A549 (cell line): Measurements from ENCODE around the gene AKAP6. TPM values are rescaled to one million over a fixed set of nuclear protein-coding genes. Genes with fewer than 3 reads are reported as not detected.

ENCODE experiments used
- ATAC-seq, 2 experiments: fragments of 200-7000 bp in 1 of 2; fragments of >200 bp in 1 of 2; cut with Nextera tagmentation in 1 of 2; cut with Tn5 transposase in 1 of 2; 3 replicates each; pipeline versions ENCODE4 v1.8.0 to v1.9.1; 2018 to 2020; ENCODE audit warnings: mild to moderate bottlenecking in 1 of 2, moderate library complexity in 1 of 2
- CTCF ChIA-PET: fragments of 300-600 bp; sonication (Branson Sonifier 250); formaldehyde crosslinking; extraction: SDS; loops from one replicate; lab custom pipeline; 2021; ENCODE audit warnings: antibody characterized with exemption, inconsistent platforms; lab: Yijun Ruan, JAX
- POLR2A ChIA-PET: fragments of 350-600 bp; formaldehyde crosslinking; extraction: SDS; loops from one replicate; lab custom pipeline; 2021; ENCODE audit warnings: antibody characterized with exemption, inconsistent platforms; lab: Yijun Ruan, JAX
- DNase-seq, 2 experiments: peaks; one replicate each; pipeline versions ENCODE4 v3.0.0 to v3.0.0-alpha.2; 2011 to 2016; ENCODE audit warnings: low read depth in 1 of 2, low spot score in 1 of 2
- FAIRE-seq: peaks from 2 replicates; lab custom pipeline; 2011; peaks lifted over from hg19 to GRCh38; lab: Jason Lieb, UNC
- H3K27ac ChIP-seq, 2 experiments: fragments of >200 bp; sonication (Bioruptor Twin); formaldehyde crosslinking; 3 replicates each; pipeline ENCODE4 v1.5.1; 2016 to 2017
- H3K4me1 ChIP-seq: fragments of >200 bp; sonication (Bioruptor Twin); formaldehyde crosslinking; 3 replicates; pipeline ENCODE4 v1.6.1; 2016
- H3K4me2 ChIP-seq: fragments of >200 bp; sonication (Bioruptor Twin); formaldehyde crosslinking; 3 replicates; pipeline ENCODE4 v1.6.1; 2016
- H3K4me3 ChIP-seq: fragments of >200 bp; sonication (Bioruptor Twin); formaldehyde crosslinking; 3 replicates; pipeline ENCODE4 v1.5.1; 2016
- H3K9me3 ChIP-seq: fragments of >200 bp; sonication (Bioruptor Twin); formaldehyde crosslinking; 3 replicates; pipeline ENCODE4 v1.6.1; 2016
- ATOH8 ChIP-seq: fragments of 250-450 bp; sonication (Bioruptor Pico); IDR thresholded peaks from 2 replicates; pipeline ENCODE4 v1.5.0; 2020; ENCODE audit warnings: low read depth, mild to moderate bottlenecking, moderate library complexity
- BHLHE40 ChIP-seq: IDR thresholded peaks from 2 replicates; pipeline ENCODE4 v1.6.1; 2012; ENCODE audit warnings: low read depth, low read length, inconsistent platforms
- CEBPB ChIP-seq, 2 experiments: fragments of >200 bp in 1 of 2; sonication (Bioruptor Twin) in 1 of 2; formaldehyde crosslinking in 1 of 2; IDR thresholded peaks; 2 replicates each; pipeline ENCODE4 v1.6.1; 2012 to 2016
- CTCF ChIP-seq: fragments of >200 bp; sonication (Bioruptor Twin); formaldehyde crosslinking; IDR thresholded peaks from 3 replicates; pipeline ENCODE4 v1.5.1; 2016
- E2F6 ChIP-seq: IDR thresholded peaks from 2 replicates; pipeline ENCODE4 v1.6.1; 2012; ENCODE audit warnings: low read depth, borderline replicate concordance
- EHMT2 ChIP-seq: fragments of 200-600 bp; sonication (generic); IDR thresholded peaks from 2 replicates; pipeline ENCODE4 v1.6.1; 2016; ENCODE audit warnings: antibody characterized with exemption, low read depth, mild to moderate bottlenecking, moderate library complexity
- ESRRA ChIP-seq: fragments of 150-350 bp; IDR thresholded peaks from 2 replicates; pipeline ENCODE4 v1.6.1; 2014; ENCODE audit warnings: mild to moderate bottlenecking, low read length, borderline replicate concordance
- HEYL ChIP-seq: fragments of 250-450 bp; sonication (Bioruptor Pico); IDR thresholded peaks from 2 replicates; pipeline ENCODE4 v1.8.0; 2021; ENCODE audit warnings: mild to moderate bottlenecking, moderate library complexity
- HOXA7 ChIP-seq: fragments of 250-450 bp; sonication (Bioruptor Pico); IDR thresholded peaks from 2 replicates; pipeline ENCODE4 v1.5.0; 2020; ENCODE audit warnings: mild to moderate bottlenecking, moderate library complexity
- HOXB5 ChIP-seq: fragments of 250-450 bp; sonication (Bioruptor Pico); IDR thresholded peaks from 2 replicates; pipeline ENCODE4 v1.5.0; 2020; ENCODE audit warnings: mild to moderate bottlenecking, moderate library complexity
- JUN ChIP-seq, 2 experiments: fragments of >200 bp; sonication (Bioruptor Twin); formaldehyde crosslinking; IDR thresholded peaks; 2 replicates in 1 of 2; 3 replicates in 1 of 2; pipeline ENCODE4 v1.6.1; 2016 to 2017
- JUNB ChIP-seq: fragments of >200 bp; sonication (Bioruptor Twin); formaldehyde crosslinking; IDR thresholded peaks from 2 replicates; pipeline ENCODE4 v1.6.1; 2016
- KDM1A ChIP-seq: fragments of 200-600 bp; sonication (generic); IDR thresholded peaks from 2 replicates; pipeline ENCODE4 v1.6.1; 2016; ENCODE audit warnings: low read depth, mild to moderate bottlenecking
- MAFK ChIP-seq: fragments of 450-650 bp; IDR thresholded peaks from 2 replicates; pipeline ENCODE4 v1.6.1; 2014; ENCODE audit not compliant: partially characterized antibody
- MYC ChIP-seq: IDR thresholded peaks from 2 replicates; pipeline ENCODE4 v1.6.1; 2012; ENCODE audit warnings: mild to moderate bottlenecking, inconsistent platforms, low read length, improper control_type of control experiment, borderline replicate concordance
- NR3C1 ChIP-seq: fragments of >200 bp; sonication (Bioruptor Twin); formaldehyde crosslinking; IDR thresholded peaks from 3 replicates; pipeline ENCODE4 v1.6.1; 2017
- POLR2AphosphoS2 ChIP-seq: conservative IDR thresholded peaks from 2 replicates; pipeline ENCODE4 v1.6.1; 2012; ENCODE audit warnings: low read length, improper control_type of control experiment, inconsistent platforms
- RCOR1 ChIP-seq: fragments of 150-350 bp; IDR thresholded peaks from 2 replicates; pipeline ENCODE4 v1.6.1; 2014; ENCODE audit warnings: antibody characterized with exemption, low read length, low read depth
- RFX5 ChIP-seq: fragments of 450-650 bp; IDR thresholded peaks from 2 replicates; pipeline ENCODE4 v1.7.1; 2014; ENCODE audit warnings: antibody characterized with exemption, mild to moderate bottlenecking, moderate library complexity
- SMC3 ChIP-seq: fragments of >200 bp; sonication (Bioruptor Twin); formaldehyde crosslinking; IDR thresholded peaks from 3 replicates; pipeline ENCODE4 v1.6.1; 2018; ENCODE audit warnings: inconsistent platforms
- SREBF2 ChIP-seq: fragments of 450-650 bp; IDR thresholded peaks from 2 replicates; pipeline ENCODE4 v1.6.1; 2014; ENCODE audit warnings: mild to moderate bottlenecking, moderate library complexity
- TP53 ChIP-seq: fragments of 250-450 bp; sonication (Bioruptor Pico); IDR thresholded peaks from 2 replicates; pipeline ENCODE4 v1.5.0; 2021; ENCODE audit warnings: mild to moderate bottlenecking, moderate library complexity
- USF2 ChIP-seq: fragments of 450-650 bp; IDR thresholded peaks from 2 replicates; pipeline ENCODE4 v1.6.1; 2014; ENCODE audit warnings: antibody characterized with exemption
- ZFP36 ChIP-seq: fragments of 450-650 bp; IDR thresholded peaks from 2 replicates; pipeline ENCODE4 v1.6.1; 2014; ENCODE audit warnings: borderline replicate concordance; ENCODE audit not compliant: partially characterized antibody
- WGBS: methylation state at CpG from one replicate; pipeline ENCODE4 v1.1.6; 2017; ENCODE audit errors: missing lambda C conversion rate; 5-methylcytosine and 5-hydroxymethylcytosine counted together
- polyA plus RNA-seq, 4 experiments: library from polyadenylated mRNA; depleted of rRNA in 3 of 4; stranded (reverse); fragments of >200 nt; fragmentation: RNase III in 1 of 4; extraction: RNeasy Plus Mini Kit Qiagen cat#74134 plus additional on column Dnase treatment in 1 of 4; gene quantifications; 2 replicates in 3 of 4; 3 replicates in 1 of 4; pipeline ENCODE4 v1.2.3, GENCODE V29; 2011 to 2017
- TF ChIP-seq, protein P1 (sequence below): fragments of 150-350 bp; IDR thresholded peaks from 2 replicates; pipeline ENCODE4 v1.6.1; 2014; ENCODE audit warnings: low read depth, mild to moderate bottlenecking, low read length
- TF ChIP-seq, protein P2 (sequence below): fragments of 200-600 bp; sonication (generic); IDR thresholded peaks from 2 replicates; pipeline ENCODE4 v1.6.1; 2016; ENCODE audit warnings: antibody characterized with exemption, mild to moderate bottlenecking, moderate library complexity

Gene AKAP6
- polyA plus RNA-seq, 2 of the 4 experiments (the other 2 are of a cell fraction), result 0.27 to 1.9 TPM

DNA sequence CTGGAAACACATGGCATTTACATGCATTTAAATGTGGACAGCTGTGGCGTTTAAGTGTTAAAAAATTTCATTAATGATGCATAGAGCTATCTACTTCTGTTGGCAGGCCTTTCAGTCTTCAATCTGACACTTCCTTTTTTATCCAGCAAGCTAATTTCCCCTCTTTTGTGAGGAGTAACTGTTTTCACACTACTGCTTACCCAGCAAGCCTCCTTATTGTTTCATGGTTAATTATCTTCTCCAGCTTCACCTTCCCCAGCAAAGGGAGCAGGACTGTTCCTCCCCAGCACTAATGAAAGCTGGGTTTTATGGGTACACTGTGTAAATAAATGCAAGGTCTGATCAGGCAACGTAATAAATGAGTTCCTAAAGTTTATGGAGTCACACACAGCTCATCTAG is 480.2 kb downstream of the AKAP6 start:
- ATAC-seq, result no peak

DNA sequence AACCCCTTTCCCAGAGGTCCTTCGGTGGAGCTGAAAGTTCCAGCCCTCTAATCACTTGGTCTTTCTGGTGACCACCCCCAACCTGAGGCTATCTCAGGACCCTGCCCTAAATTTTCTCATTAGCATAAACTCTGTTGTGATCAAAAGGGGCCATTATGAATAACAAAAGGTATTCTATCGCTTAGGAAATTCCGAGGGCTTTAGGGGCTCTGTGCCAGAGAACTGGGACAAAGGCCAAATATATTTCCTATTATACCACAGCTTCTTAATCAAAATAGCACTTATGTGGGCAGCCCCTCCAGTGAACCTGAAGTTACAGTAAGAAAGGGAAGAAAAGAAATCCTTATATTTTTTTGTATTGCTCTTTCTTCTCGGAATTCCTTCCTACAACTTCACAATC is 484.3 kb downstream of the AKAP6 start:
- POLR2A ChIA-PET, result no interaction called here
- 24% methylated on average over 3 of the region's 4 CpGs for WGBS
- H3K4me3 ChIP-seq, result no peak overlapping the region
- CTCF ChIA-PET, result no interaction called here
- FAIRE-seq, result no peak
- no peaks in the 10 kb centered on the region for H3K4me1 ChIP-seq
- H3K4me2 ChIP-seq, result no peak overlapping the region
- no peak for ATAC-seq
- H3K9me3 ChIP-seq, result no peaks in the 10 kb centered on the region
- DNase-seq, result no peak
- no peak overlapping the region for H3K27ac ChIP-seq
- TF ChIP-seq POLR2AphosphoS2 (no peak), E2F6 (no peak), SMC3 (no peak), CEBPB (IDR thresholded peaks at IDR 0.05) (no peak), EHMT2 (no peak), MYC (no peak), NR3C1 (no peak), TP53 (CRISPR knock-in tag) (no peak), JUNB (no peak), KDM1A (no peak), ESRRA (no peak), RCOR1 (no peak)

More for the DNA sequence above, 480.2 kb downstream of the AKAP6 start:
- TF ChIP-seq HEYL (CRISPR knock-in tag) (no peak), SMC3 (no peak), BHLHE40 (no peak), POLR2AphosphoS2 (no peak), SREBF2 (no peak), TP53 (CRISPR knock-in tag) (no peak), EHMT2 (no peak), USF2 (no peak), ATOH8 (CRISPR knock-in tag) (no peak), RFX5 (no peak), CTCF (no peak), RCOR1 (no peak)
- TF ChIP-seq, protein P1, sequence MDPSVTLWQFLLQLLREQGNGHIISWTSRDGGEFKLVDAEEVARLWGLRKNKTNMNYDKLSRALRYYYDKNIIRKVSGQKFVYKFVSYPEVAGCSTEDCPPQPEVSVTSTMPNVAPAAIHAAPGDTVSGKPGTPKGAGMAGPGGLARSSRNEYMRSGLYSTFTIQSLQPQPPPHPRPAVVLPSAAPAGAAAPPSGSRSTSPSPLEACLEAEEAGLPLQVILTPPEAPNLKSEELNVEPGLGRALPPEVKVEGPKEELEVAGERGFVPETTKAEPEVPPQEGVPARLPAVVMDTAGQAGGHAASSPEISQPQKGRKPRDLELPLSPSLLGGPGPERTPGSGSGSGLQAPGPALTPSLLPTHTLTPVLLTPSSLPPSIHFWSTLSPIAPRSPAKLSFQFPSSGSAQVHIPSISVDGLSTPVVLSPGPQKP, result no peak
- H3K27ac ChIP-seq, result no peak overlapping the region
- ChIA-PET CTCF (no interaction called here), POLR2A (no interaction called here)
- no peaks in the 10 kb centered on the region for H3K9me3 ChIP-seq
- 0% methylated on average over 2 of the region's 2 CpGs for WGBS
- no peak for FAIRE-seq
- DNase-seq, result no peak
- no peaks in the 10 kb centered on the region for H3K4me1 ChIP-seq
- H3K4me3 ChIP-seq, result no peak overlapping the region
- H3K4me2 ChIP-seq, result no peak overlapping the region

GRCh38 chr14:32814721-32815120 is 485.6 kb downstream of the AKAP6 start:
- ChIA-PET CTCF (no interaction called here), POLR2A (no interaction called here)
- Histone ChIP-seq H3K4me2 (no peak overlapping the region), H3K9me3 (no peaks in the 10 kb centered on the region), H3K27ac (no peak overlapping the region), H3K4me1 (no peaks in the 10 kb centered on the region), H3K4me3 (no peak overlapping the region)
- WGBS, result 0% methylated on average over 1 of the region's 1 CpG
- no peak for FAIRE-seq
- ATAC-seq, result no peak
- DNase-seq, result no peak
- TF ChIP-seq JUN (IDR thresholded peaks at IDR 0.05) (no peak), HOXB5 (CRISPR knock-in tag) (no peak), ZFP36 (no peak), HOXA7 (CRISPR knock-in tag) (no peak), TP53 (CRISPR knock-in tag) (no peak), ATOH8 (CRISPR knock-in tag) (no peak), MAFK (no peak)
- TF ChIP-seq, protein P2, sequence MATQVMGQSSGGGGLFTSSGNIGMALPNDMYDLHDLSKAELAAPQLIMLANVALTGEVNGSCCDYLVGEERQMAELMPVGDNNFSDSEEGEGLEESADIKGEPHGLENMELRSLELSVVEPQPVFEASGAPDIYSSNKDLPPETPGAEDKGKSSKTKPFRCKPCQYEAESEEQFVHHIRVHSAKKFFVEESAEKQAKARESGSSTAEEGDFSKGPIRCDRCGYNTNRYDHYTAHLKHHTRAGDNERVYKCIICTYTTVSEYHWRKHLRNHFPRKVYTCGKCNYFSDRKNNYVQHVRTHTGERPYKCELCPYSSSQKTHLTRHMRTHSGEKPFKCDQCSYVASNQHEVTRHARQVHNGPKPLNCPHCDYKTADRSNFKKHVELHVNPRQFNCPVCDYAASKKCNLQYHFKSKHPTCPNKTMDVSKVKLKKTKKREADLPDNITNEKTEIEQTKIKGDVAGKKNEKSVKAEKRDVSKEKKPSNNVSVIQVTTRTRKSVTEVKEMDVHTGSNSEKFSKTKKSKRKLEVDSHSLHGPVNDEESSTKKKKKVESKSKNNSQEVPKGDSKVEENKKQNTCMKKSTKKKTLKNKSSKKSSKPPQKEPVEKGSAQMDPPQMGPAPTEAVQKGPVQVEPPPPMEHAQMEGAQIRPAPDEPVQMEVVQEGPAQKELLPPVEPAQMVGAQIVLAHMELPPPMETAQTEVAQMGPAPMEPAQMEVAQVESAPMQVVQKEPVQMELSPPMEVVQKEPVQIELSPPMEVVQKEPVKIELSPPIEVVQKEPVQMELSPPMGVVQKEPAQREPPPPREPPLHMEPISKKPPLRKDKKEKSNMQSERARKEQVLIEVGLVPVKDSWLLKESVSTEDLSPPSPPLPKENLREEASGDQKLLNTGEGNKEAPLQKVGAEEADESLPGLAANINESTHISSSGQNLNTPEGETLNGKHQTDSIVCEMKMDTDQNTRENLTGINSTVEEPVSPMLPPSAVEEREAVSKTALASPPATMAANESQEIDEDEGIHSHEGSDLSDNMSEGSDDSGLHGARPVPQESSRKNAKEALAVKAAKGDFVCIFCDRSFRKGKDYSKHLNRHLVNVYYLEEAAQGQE, result no peak
